ENCODE measurements around the gene GPR179. TPM values are rescaled to one million over a fixed set of nuclear protein-coding genes. Genes with fewer than 3 reads are reported as not detected.

Gene GPR179, protein sequence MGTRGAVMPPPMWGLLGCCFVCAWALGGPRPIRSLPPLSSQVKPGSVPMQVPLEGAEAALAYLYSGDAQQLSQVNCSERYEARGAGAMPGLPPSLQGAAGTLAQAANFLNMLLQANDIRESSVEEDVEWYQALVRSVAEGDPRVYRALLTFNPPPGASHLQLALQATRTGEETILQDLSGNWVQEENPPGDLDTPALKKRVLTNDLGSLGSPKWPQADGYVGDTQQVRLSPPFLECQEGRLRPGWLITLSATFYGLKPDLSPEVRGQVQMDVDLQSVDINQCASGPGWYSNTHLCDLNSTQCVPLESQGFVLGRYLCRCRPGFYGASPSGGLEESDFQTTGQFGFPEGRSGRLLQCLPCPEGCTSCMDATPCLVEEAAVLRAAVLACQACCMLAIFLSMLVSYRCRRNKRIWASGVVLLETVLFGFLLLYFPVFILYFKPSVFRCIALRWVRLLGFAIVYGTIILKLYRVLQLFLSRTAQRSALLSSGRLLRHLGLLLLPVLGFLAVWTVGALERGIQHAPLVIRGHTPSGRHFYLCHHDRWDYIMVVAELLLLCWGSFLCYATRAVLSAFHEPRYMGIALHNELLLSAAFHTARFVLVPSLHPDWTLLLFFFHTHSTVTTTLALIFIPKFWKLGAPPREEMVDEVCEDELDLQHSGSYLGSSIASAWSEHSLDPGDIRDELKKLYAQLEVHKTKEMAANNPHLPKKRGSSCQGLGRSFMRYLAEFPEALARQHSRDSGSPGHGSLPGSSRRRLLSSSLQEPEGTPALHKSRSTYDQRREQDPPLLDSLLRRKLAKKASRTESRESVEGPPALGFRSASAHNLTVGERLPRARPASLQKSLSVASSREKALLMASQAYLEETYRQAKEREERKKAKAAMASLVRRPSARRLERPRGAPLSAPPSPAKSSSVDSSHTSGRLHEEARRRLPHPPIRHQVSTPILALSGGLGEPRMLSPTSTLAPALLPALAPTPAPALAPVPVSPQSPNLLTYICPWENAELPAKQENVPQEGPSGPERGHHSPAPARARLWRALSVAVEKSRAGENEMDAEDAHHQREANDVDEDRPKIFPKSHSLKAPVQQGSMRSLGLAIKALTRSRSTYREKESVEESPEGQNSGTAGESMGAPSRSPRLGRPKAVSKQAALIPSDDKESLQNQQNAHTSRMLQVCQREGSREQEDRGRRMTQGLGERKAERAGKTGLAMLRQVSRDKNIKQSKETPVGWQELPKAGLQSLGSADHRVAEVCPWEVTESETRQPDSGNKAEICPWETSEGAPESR (N-terminal part only)
- not detected for total RNA-seq

DNA sequence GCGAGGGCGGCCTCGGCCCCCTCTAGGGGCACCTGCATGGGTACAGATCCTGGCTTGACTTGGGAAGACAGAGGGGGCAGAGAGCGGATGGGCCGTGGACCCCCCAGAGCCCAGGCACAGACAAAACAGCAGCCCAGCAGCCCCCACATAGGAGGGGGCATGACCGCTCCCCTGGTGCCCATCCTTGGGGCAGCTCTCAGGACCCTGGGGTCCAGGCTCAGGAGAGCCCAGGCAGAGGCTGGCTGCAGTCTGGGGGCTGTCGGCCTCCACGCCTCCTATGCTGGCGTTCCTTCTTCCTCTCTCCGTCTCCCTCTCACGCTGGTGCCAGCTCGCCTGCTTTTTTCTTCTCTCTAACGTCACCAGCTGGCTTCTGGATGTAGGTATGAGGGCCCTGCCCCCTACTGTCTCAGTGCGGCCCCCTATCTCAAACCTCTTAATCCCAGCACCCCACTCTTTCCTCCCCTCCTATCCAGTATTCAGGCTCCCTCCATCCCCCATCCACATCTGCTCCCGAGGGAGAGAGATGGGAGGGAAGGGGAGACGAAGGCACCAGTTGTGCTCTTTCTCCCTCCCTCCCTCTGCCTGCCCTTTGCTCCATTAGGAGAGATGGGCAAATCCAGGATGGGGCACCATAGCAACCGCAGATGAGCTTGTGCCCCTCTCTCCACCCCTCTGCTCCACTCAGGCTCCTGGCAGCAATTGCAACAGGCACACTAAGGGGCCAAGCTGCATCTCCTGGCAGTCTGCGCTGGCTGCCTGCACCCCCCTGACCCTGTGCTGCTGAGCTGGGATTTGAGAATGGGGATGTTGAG lies at the start of gene GPR179:
Gene GPR179, minus strand, starts transcription at position 349 of the 812 bp plus-strand sequence. Its CDS starts 167 bp downstream, at position 182.
- H3K4me1 Mint-ChIP-seq = no peaks in the 10 kb centered on the region
- H3K4me3 Mint-ChIP-seq = no peak within 1 kb of the TSS
- no peaks in the 10 kb centered on the region for H3K27me3 Mint-ChIP-seq
- ChIA-PET POLR2A (no interaction called here), CTCF (interaction anchor here (1.1 kb wide), 2 partner anchors 10 to 11 kb away, joined by 3 to 4 read pairs; no protein-coding TSS in a partner anchor)
- no peaks in the 10 kb centered on the region for H3K36me3 Mint-ChIP-seq (ENCODE audit: low read depth)
- DNase-seq = no peak
- no peaks in the 10 kb centered on the region for H3K9me3 Mint-ChIP-seq
- H3K27ac Mint-ChIP-seq = no peak within 1 kb of the TSS

DNA sequence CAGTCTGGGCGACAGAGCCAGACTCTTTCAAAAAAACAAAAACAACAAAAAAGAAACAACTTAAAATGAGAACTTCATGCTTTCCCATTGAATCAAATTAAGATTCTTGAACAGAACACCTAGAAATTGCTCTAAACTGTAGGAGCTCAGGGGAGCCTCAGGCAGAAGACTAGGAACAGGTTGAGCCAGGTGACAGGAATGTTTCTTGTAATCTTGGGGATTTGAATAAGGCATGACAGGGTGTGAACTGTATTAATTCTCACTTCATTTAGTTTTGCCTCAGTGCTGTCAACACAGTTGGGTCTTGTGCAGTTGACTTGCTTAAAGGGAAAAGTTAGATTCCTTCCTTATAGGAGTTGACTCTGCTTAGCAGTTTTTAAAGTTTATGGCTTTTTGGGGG lies 35.7 kb upstream of the GPR179 start:
- ChIA-PET POLR2A (no interaction called here), CTCF (interaction anchor here (0.7 kb wide), 1 partner anchor 13 kb away, joined by 3 read pairs; no protein-coding TSS in a partner anchor)
- DNase-seq = no peak
- no peak overlapping the region for H3K4me3 Mint-ChIP-seq
- H3K27ac Mint-ChIP-seq = no peak overlapping the region
- peaks cover 2% of the 10 kb centered on the region for H3K4me1 Mint-ChIP-seq
- H3K27me3 Mint-ChIP-seq = no peaks in the 10 kb centered on the region
- peaks cover 5% of the 10 kb centered on the region for H3K36me3 Mint-ChIP-seq (ENCODE audit: low read depth)
- no peaks in the 10 kb centered on the region for H3K9me3 Mint-ChIP-seq

DNA sequence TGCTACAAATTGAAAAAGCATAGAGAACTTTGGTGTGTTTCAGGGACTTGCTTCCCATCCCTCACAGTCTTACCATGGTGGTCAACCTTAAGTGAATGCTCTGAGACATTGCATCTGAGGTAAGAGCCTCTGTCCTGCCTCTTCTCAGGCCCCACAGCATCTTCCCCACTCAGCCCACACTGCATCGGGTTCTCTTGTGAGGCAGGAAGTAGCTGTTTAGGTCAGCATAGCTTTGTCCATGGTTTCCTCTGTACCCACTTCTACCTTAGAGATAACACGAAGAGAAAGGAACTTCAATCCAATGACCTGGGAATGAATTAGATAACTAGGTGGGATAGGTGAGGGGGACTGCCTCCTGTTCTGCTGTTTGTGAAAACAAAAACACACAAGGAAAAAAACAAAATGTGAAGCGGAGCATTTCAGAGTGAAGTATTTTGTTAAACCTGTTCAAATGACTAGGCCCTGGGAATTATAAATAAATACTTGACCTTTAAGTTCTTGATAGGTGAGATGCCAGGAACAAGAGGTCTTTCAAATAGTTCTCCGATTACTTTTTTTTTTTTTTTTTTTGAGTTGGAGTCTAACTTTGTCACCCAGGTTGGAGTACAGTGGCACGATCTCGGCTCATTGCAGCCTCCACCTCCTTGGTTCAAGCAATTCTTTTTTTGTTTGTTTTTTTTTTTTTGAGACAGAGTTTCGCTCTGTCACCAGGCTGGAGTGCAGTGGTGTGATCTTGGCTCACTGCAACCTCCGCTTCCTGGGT lies 25.5 kb upstream of the GPR179 start:
- ChIA-PET CTCF (interaction anchor here (0.6 kb wide), 2 partner anchors 17 to 26 kb away, joined by 3 to 4 read pairs; no protein-coding TSS in a partner anchor), POLR2A (no interaction called here)
- no peaks in the 10 kb centered on the region for H3K27me3 Mint-ChIP-seq
- no peaks in the 10 kb centered on the region for H3K4me1 Mint-ChIP-seq
- H3K27ac Mint-ChIP-seq = no peak overlapping the region
- peaks cover 27% of the 10 kb centered on the region for H3K36me3 Mint-ChIP-seq (ENCODE audit: low read depth)
- H3K4me3 Mint-ChIP-seq = no peak overlapping the region
- no peak for DNase-seq
- H3K9me3 Mint-ChIP-seq = no peaks in the 10 kb centered on the region

DNA sequence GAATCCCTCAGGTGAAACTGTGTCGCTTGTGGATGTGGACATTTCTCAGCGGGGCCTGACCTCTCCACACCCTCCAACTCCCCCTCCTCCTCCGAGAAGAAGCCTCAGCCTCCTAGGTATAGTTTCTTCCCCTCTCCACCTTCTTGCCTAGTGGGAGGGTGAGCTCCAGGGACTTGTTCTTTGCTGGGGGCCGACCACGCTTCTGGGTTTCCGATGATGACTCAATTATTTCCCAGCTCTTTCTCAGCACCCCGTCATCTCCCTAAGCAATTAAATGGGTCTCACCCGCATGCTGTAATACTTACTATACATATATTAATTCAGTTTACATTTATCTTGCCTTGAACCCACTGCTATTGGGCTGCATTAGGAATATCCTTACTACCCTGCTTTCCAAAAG lies 21.0 kb upstream of the GPR179 start:
- ChIA-PET CTCF (interaction anchor here (0.6 to 2.3 kb wide), 2 partner anchors 16 to 24 kb away, joined by 3 to 10 read pairs; no protein-coding TSS in a partner anchor), POLR2A (no interaction called here)
- H3K27ac Mint-ChIP-seq = no peak overlapping the region
- no peak for DNase-seq
- H3K9me3 Mint-ChIP-seq = no peaks in the 10 kb centered on the region
- no peak overlapping the region for H3K4me3 Mint-ChIP-seq
- no peaks in the 10 kb centered on the region for H3K27me3 Mint-ChIP-seq
- peaks cover 12% of the 10 kb centered on the region for H3K36me3 Mint-ChIP-seq (ENCODE audit: low read depth)
- H3K4me1 Mint-ChIP-seq = peaks cover 3% of the 10 kb centered on the region

DNA sequence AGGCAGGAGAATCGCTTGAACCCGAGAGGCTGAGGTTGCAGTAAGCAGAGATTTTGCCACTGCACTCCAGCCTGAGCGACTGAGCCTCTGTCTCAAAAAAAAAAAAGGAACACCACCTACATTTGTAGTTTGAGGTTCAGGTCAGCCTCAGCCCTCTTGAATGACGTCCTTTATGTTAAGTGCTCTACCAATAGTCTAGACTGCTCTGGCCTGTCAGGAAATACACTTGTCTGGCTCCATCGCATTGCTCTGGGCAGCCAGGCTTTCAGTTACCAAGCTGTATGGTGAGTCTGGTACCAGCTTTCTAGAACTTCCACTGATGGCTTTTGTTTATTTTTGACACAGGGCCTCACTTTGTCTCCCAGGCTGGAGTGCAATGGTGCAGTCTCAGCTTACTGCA lies 19.3 kb upstream of the GPR179 start:
- no peak overlapping the region for H3K4me3 Mint-ChIP-seq
- H3K36me3 Mint-ChIP-seq (ENCODE audit: low read depth) = peaks cover 4% of the 10 kb centered on the region
- H3K4me1 Mint-ChIP-seq = peaks cover 3% of the 10 kb centered on the region
- ChIA-PET POLR2A (no interaction called here), CTCF (interaction anchor here (1.3 to 2.7 kb wide), 2 partner anchors 8 to 13 kb away, joined by 4 to 7 read pairs; no protein-coding TSS in a partner anchor)
- no peaks in the 10 kb centered on the region for H3K9me3 Mint-ChIP-seq
- no peak overlapping the region for H3K27ac Mint-ChIP-seq
- no peaks in the 10 kb centered on the region for H3K27me3 Mint-ChIP-seq
- no peak for DNase-seq

DNA sequence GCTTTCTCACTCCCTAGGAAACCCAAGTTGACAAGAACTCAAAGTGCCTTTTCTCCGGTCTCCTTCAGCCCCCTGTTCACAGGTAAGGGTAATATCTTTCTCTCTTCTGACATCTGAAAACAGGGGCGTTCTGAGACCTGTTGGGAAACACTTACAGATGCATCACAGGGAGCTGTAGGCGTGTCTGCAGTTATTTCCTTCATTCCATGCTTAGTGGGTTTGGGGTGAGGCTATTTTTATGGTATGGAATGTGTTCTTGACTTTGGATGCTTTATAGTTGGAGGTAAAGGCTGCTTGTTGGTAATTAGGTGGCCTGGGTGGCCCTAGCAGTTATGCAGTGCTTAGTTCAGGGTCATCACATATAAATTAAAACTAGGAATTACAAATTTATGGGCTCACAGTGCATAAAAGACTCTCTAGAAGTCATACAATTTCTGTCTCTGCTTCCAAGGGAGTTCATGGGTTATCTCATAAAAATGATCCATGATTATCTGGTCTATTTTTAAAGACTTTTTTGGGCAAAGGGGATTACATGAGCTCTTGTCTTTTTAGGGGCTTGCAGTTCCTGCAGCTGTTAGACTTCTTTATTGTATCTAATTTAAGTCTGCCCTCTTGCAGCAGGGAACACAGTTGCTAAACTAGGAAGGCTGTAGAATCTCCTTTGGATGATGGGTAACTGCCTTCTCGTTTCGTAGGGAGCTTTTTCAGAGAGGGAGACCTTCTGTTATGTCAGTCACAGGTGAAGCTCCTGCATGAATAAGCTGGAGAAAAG lies 18.1 kb upstream of the GPR179 start:
- H3K27me3 Mint-ChIP-seq = no peaks in the 10 kb centered on the region
- no peak overlapping the region for H3K4me3 Mint-ChIP-seq
- no peak for DNase-seq
- POLR2A ChIA-PET = no interaction called here
- H3K4me1 Mint-ChIP-seq = peaks cover 9% of the 10 kb centered on the region
- H3K27ac Mint-ChIP-seq = no peak overlapping the region
- H3K9me3 Mint-ChIP-seq = no peaks in the 10 kb centered on the region
- CTCF ChIA-PET = interaction anchor here (0.6 to 2.7 kb wide), 4 partner anchors 7 to 27 kb away, joined by 3 to 7 read pairs (median 4); no protein-coding TSS in a partner anchor
- no peaks in the 10 kb centered on the region for H3K36me3 Mint-ChIP-seq (ENCODE audit: low read depth)

DNA sequence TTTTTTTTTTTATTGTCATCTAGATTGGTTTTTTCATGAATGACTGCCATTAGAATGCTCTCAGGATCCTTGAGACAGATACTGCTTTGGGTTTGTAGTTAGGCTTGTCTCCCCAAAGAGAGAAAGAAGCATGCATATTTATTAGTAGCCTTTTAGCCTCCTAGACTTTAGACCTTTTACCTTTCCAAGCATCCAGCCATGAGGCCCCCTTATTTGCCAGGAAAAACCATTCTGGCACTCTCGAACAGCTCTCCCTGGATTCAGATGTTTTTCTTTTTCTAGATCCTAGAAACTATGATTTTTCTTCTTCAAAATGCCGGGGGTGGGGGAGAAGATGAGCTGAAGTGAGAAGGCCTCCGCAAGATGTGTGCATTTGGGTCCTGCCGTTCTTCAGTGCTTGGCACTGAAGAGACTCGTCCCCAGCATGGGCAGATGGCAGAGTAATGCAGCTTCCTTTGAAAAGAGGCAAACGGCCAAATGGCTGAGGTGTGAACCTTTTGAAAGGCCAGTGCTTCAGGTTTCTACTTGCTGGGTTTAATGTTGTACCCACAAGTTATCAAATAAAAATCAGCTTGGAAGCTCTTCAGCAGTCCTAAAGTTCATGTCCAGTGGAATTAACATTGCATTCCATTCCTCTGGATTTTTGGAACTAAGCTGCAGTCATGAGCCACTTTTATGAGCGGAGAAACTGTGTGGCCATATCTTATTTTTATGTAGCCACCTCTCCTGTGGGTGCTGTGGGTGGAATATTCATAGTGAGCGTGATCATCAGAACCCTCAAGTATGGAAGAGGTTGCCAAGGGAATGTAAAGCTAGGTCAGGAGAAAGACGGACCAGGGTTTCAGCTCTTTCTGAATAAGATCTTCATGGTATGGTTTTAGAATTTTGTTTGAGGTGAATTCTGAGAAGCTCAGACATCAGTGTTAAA lies 15.1 kb upstream of the GPR179 start:
- Mint-ChIP-seq H3K4me1 (peaks cover 25% of the 10 kb centered on the region), H3K27me3 (no peaks in the 10 kb centered on the region), H3K4me3 (no peak overlapping the region), H3K36me3 (ENCODE audit: low read depth) (no peaks in the 10 kb centered on the region), H3K9me3 (no peaks in the 10 kb centered on the region), H3K27ac (no peak overlapping the region)
- ChIA-PET CTCF (interaction anchor here (0.6 to 1.6 kb wide), 2 partner anchors 9 to 471 kb away, joined by 3 to 7 read pairs; no protein-coding TSS in a partner anchor), POLR2A (no interaction called here)
- DNase-seq = no peak

DNA sequence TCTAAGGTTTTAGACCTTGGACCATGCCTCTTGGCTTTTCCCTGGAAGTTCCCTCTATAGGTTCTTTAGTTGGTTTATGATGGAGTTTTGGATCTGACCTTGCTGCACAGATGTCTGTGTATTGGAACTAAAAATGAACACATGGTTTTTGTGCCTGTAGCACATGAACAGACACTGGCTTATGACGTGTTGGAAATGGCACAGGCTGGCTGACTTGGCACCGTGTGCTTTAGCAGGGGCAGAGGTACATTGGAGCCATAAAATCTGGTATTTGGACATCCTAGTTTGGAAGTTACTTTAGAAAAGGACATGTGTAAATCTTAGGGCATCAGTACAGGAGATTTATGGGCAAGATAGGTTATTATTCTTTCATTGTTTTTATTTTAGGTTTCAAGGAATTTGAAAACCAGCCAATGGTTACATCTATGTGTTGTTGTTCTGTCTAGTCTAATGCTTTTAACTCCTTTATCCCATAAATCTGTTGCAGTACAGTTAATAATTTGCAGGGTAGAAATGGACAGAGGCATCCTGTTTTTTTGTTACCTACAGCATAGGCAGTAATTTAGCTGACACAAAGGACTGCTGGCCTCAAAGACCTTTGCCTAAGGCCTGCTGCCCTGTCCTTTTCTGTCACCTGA lies 13.8 kb upstream of the GPR179 start:
- no peak for DNase-seq
- no peaks in the 10 kb centered on the region for H3K9me3 Mint-ChIP-seq
- H3K27me3 Mint-ChIP-seq = no peaks in the 10 kb centered on the region
- CTCF ChIA-PET = no interaction called here
- H3K4me3 Mint-ChIP-seq = no peak overlapping the region
- no peak overlapping the region for H3K27ac Mint-ChIP-seq
- POLR2A ChIA-PET = no interaction called here
- H3K4me1 Mint-ChIP-seq = peaks cover 36% of the 10 kb centered on the region
- no peaks in the 10 kb centered on the region for H3K36me3 Mint-ChIP-seq (ENCODE audit: low read depth)

DNA sequence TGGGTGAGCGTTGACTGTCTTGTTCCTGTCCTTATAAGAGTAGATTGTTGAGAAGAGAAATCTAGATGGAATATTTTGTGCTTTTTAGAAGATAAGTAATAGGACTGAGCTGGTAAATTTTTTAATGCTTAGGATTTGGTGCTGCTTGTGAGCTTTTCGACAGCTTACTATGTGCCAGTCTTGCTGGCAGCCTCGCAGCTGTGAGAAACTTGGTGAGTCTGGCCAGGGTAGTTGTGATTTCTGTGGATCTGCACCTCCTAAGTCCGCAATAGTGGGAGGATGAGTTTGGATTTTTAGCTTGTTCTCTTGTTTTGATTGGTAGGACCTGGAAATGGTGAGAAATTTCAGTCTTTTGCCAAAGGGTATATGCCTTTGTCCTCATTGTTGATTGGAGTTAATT lies 11.5 kb upstream of the GPR179 start:
- H3K9me3 Mint-ChIP-seq = no peaks in the 10 kb centered on the region
- ChIA-PET CTCF (interaction anchor here (1.0 to 2.9 kb wide), 4 partner anchors 8 to 71 kb away, joined by 4 to 8 read pairs (median 6); no protein-coding TSS in a partner anchor), POLR2A (no interaction called here)
- no peak overlapping the region for H3K27ac Mint-ChIP-seq
- DNase-seq = no peak
- H3K27me3 Mint-ChIP-seq = no peaks in the 10 kb centered on the region
- no peaks in the 10 kb centered on the region for H3K36me3 Mint-ChIP-seq (ENCODE audit: low read depth)
- no peak overlapping the region for H3K4me3 Mint-ChIP-seq
- peaks cover 44% of the 10 kb centered on the region for H3K4me1 Mint-ChIP-seq
